ENCODE data around the gene UGT1A6. TPM values are rescaled to one million over a fixed set of nuclear protein-coding genes. Genes with fewer than 3 reads are reported as not detected.

The UGT1A6 gene
- total and polyA plus RNA-seq, 2 donors (not counting 1 experiment from before 2014, with no cell fraction given) = not detected

DNA sequence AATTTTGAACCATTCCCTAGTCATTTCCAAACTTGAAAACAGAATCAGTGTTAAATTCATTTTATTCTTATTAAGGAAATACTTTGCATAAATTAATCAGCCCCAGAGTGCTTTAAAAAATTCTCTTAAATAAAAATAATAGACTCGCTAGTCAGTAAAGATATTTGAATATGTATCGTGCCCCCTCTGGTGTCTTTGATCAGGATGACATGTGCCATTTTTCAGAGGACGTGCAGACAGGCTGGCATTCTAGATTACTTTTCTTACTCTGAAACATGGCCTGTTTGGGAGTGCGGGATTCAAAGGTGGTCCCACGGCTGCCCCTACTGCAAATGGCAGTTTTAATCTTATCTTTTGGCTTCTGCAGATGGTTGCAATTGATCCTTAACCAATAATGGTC, 79.9 kb downstream of the UGT1A6 start:
- no peak for TF ChIP-seq CTCF (conservative IDR thresholded peaks at IDR 0.05 in 1 of 2, IDR thresholded peaks at IDR 0.05 in 1 of 2; ENCODE audit: low read depth in 1 of 2, low read length in 2 of 2)
- no peak for TF ChIP-seq EZH2 (IDR thresholded peaks at IDR 0.05; ENCODE audit: low read length, missing control alignments)
- H3K36me3 ChIP-seq (ENCODE audit: control insufficient read depth, insufficient read depth, low read length) = no peaks in the 10 kb centered on the region
- no peaks in the 10 kb centered on the region for H3K4me1 ChIP-seq (ENCODE audit: control insufficient read depth, extremely low read depth, insufficient read depth, low read length)
- H3K79me2 ChIP-seq (ENCODE audit: control insufficient read depth, insufficient read depth, low read length) = no peaks in the 10 kb centered on the region
- no peaks in the 10 kb centered on the region for H3K27me3 ChIP-seq (ENCODE audit: control insufficient read depth, insufficient read depth, low read length)
- H3K4me3 ChIP-seq (replicated peaks in 1 of 4; ENCODE audit: control extremely low read depth in 1 of 4, insufficient read depth in 1 of 4, low read depth in 3 of 4, low read length in 4 of 4) = no peak overlapping the region
- no peak overlapping the region for H2AFZ ChIP-seq (ENCODE audit: low read length)
- no peak overlapping the region for H3K27ac ChIP-seq (ENCODE audit: insufficient read depth, low read length)
- H3K4me2 ChIP-seq (ENCODE audit: extremely low read depth, insufficient read depth, low read length) = no peak overlapping the region
- DNase-seq (ENCODE audit: low read depth in 2 of 2) = no peak
- H3K9me3 ChIP-seq (ENCODE audit: control insufficient read depth, insufficient read depth, low read depth, low read length) = no peaks in the 10 kb centered on the region
- H4K20me1 ChIP-seq (ENCODE audit: control insufficient read depth, extremely low read depth, insufficient read depth, low read length) = no peaks in the 10 kb centered on the region
- no peak overlapping the region for H3K9ac ChIP-seq (ENCODE audit: insufficient read depth, low read length)

GRCh38 chr2:233773854-233774253, 81.2 kb downstream of the UGT1A6 start:
- H4K20me1 ChIP-seq (ENCODE audit: control insufficient read depth, extremely low read depth, insufficient read depth, low read length) = no peaks in the 10 kb centered on the region
- DNase-seq (ENCODE audit: low read depth in 2 of 2) = no peak
- no peaks in the 10 kb centered on the region for H3K79me2 ChIP-seq (ENCODE audit: control insufficient read depth, insufficient read depth, low read length)
- H3K36me3 ChIP-seq (ENCODE audit: control insufficient read depth, insufficient read depth, low read length) = no peaks in the 10 kb centered on the region
- no peaks in the 10 kb centered on the region for H3K9me3 ChIP-seq (ENCODE audit: control insufficient read depth, insufficient read depth, low read depth, low read length)
- H3K27ac ChIP-seq (ENCODE audit: insufficient read depth, low read length) = no peak overlapping the region
- no peak overlapping the region for H3K4me3 ChIP-seq (replicated peaks in 1 of 4; ENCODE audit: control extremely low read depth in 1 of 4, insufficient read depth in 1 of 4, low read depth in 3 of 4, low read length in 4 of 4)
- H3K4me1 ChIP-seq (ENCODE audit: control insufficient read depth, extremely low read depth, insufficient read depth, low read length) = no peaks in the 10 kb centered on the region
- H3K4me2 ChIP-seq (ENCODE audit: extremely low read depth, insufficient read depth, low read length) = no peak overlapping the region
- H2AFZ ChIP-seq (ENCODE audit: low read length) = no peak overlapping the region
- H3K9ac ChIP-seq (ENCODE audit: insufficient read depth, low read length) = no peak overlapping the region
- H3K27me3 ChIP-seq (ENCODE audit: control insufficient read depth, insufficient read depth, low read length) = no peaks in the 10 kb centered on the region
- no peak for TF ChIP-seq CTCF (conservative IDR thresholded peaks at IDR 0.05 in 1 of 2, IDR thresholded peaks at IDR 0.05 in 1 of 2; ENCODE audit: low read depth in 1 of 2, low read length in 2 of 2)
- TF ChIP-seq EZH2 (IDR thresholded peaks at IDR 0.05; ENCODE audit: low read length, missing control alignments) = no peak

GRCh38 chr2:233775414-233775813, 82.7 kb downstream of the UGT1A6 start:
- no peaks in the 10 kb centered on the region for H3K9me3 ChIP-seq (ENCODE audit: control insufficient read depth, insufficient read depth, low read depth, low read length)
- TF ChIP-seq EZH2 (IDR thresholded peaks at IDR 0.05; ENCODE audit: low read length, missing control alignments) (no peak), CTCF (conservative IDR thresholded peaks at IDR 0.05 in 1 of 2, IDR thresholded peaks at IDR 0.05 in 1 of 2; ENCODE audit: low read depth in 1 of 2, low read length in 2 of 2) (no peak)
- H3K9ac ChIP-seq (ENCODE audit: insufficient read depth, low read length) = no peak overlapping the region
- no peaks in the 10 kb centered on the region for H3K4me1 ChIP-seq (ENCODE audit: control insufficient read depth, extremely low read depth, insufficient read depth, low read length)
- no peaks in the 10 kb centered on the region for H3K36me3 ChIP-seq (ENCODE audit: control insufficient read depth, insufficient read depth, low read length)
- no peaks in the 10 kb centered on the region for H3K79me2 ChIP-seq (ENCODE audit: control insufficient read depth, insufficient read depth, low read length)
- H3K27ac ChIP-seq (ENCODE audit: insufficient read depth, low read length) = no peak overlapping the region
- H4K20me1 ChIP-seq (ENCODE audit: control insufficient read depth, extremely low read depth, insufficient read depth, low read length) = no peaks in the 10 kb centered on the region
- H3K4me3 ChIP-seq (replicated peaks in 1 of 4; ENCODE audit: control extremely low read depth in 1 of 4, insufficient read depth in 1 of 4, low read depth in 3 of 4, low read length in 4 of 4) = no peak overlapping the region
- DNase-seq (ENCODE audit: low read depth in 2 of 2) = no peak
- H3K4me2 ChIP-seq (ENCODE audit: extremely low read depth, insufficient read depth, low read length) = no peak overlapping the region
- H3K27me3 ChIP-seq (ENCODE audit: control insufficient read depth, insufficient read depth, low read length) = no peaks in the 10 kb centered on the region
- no peak overlapping the region for H2AFZ ChIP-seq (ENCODE audit: low read length)

All from fibroblast of lung (primary cell).